ENCODE results near the gene QRICH1. TPM values are rescaled to one million over a fixed set of nuclear protein-coding genes. Genes with fewer than 3 reads are reported as not detected.
A peak's percentile ranks its signal among the peaks of the same experiment; 100 is the strongest.

QRICH1 gene
- total and polyA plus RNA-seq, 2 of the 13 experiments (the other 11 are each of a cell fraction or from before 2014, with no cell fraction given): 52.6 to 102 TPM

DNA sequence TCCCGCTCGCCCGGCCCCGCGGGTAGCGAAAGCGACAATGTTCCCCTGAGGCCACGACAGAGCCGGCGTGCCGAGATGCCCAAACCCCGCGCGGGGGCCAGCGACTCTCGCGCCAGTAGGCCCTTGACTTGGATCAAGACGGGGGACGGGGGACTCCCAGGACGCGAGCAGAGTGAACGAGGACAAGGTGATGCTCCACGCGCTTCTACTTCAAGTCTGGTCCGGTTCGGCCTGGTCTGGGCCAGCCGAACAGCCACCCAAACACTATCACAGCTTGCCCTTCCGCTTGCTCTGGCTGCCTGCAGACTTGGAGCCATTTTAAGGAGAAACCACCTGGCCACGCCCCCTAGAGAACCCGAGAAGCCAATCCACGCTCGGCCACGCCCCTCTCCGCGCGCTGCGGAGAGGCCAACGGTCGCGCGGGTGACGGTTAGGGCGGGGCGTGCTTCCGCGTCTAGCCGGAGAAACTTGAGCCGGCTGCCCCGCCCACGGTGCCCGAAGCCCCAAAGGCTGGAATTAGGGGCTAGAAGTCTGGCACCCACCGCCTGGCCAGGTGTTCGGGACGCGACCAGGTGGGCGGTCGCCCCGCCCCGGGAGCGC lies 72.6 kb downstream of the QRICH1 start (continued):
- TF ChIP-seq ZUFSP (CRISPR knock-in tag; IDR thresholded peaks at IDR 0.05; ENCODE audit: borderline replicate concordance) (no peak), HOMEZ (CRISPR knock-in tag; IDR thresholded peaks at IDR 0.05; ENCODE audit: low read depth) (0 out of 2 replicates have a peak, but pooled peaks have one; percentile 4), ELF3 (CRISPR knock-in tag; IDR thresholded peaks at IDR 0.05) (peak; percentile 70; the same call in 1 of the 2 replicates), DPF2 (CRISPR knock-in tag; IDR thresholded peaks at IDR 0.05; ENCODE audit: borderline replicate concordance, low read depth) (0 out of 2 replicates have a peak, but pooled peaks have one; percentile 36), ZNF598 (CRISPR knock-in tag; IDR thresholded peaks at IDR 0.05; ENCODE audit: borderline replicate concordance) (no peak), ELK4 (CRISPR knock-in tag; IDR thresholded peaks at IDR 0.05; ENCODE audit: borderline replicate concordance) (0 out of 2 replicates have a peak, but pooled peaks have one; percentile 36), NFIC (IDR thresholded peaks at IDR 0.05; ENCODE audit: low read length) (no peak), POGK (CRISPR knock-in tag; conservative IDR thresholded peaks at IDR 0.05) (peak; percentile 62; the same call in 1 of the 2 replicates), NFE2L1 (CRISPR knock-in tag; IDR thresholded peaks at IDR 0.05; ENCODE audit: borderline replicate concordance) (no peak), POLR2AphosphoS2 (IDR thresholded peaks at IDR 0.05; ENCODE audit: low read depth, low read length) (peak; percentile 93; the same call in 1 of the 2 replicates), ZNF225 (CRISPR knock-in tag; IDR thresholded peaks at IDR 0.05) (peak; percentile 57; the same call in 1 of the 2 replicates), ZNF891 (CRISPR knock-in tag; IDR thresholded peaks at IDR 0.05) (peak; percentile 99), SKI (IDR thresholded peaks at IDR 0.05; ENCODE audit: partially characterized antibody) (peak; percentile 46), ZNF362 (CRISPR knock-in tag; IDR thresholded peaks at IDR 0.05; ENCODE audit: borderline replicate concordance) (peak; percentile 32; the same call in 1 of the 2 replicates), ZNF331 (CRISPR knock-in tag; IDR thresholded peaks at IDR 0.05) (peak; percentile 88), MTA1 (CRISPR knock-in tag; IDR thresholded peaks at IDR 0.05; ENCODE audit: borderline replicate concordance) (peak; percentile 43; the same call in 1 of the 2 replicates)
- TF ChIP-seq, protein P1, sequence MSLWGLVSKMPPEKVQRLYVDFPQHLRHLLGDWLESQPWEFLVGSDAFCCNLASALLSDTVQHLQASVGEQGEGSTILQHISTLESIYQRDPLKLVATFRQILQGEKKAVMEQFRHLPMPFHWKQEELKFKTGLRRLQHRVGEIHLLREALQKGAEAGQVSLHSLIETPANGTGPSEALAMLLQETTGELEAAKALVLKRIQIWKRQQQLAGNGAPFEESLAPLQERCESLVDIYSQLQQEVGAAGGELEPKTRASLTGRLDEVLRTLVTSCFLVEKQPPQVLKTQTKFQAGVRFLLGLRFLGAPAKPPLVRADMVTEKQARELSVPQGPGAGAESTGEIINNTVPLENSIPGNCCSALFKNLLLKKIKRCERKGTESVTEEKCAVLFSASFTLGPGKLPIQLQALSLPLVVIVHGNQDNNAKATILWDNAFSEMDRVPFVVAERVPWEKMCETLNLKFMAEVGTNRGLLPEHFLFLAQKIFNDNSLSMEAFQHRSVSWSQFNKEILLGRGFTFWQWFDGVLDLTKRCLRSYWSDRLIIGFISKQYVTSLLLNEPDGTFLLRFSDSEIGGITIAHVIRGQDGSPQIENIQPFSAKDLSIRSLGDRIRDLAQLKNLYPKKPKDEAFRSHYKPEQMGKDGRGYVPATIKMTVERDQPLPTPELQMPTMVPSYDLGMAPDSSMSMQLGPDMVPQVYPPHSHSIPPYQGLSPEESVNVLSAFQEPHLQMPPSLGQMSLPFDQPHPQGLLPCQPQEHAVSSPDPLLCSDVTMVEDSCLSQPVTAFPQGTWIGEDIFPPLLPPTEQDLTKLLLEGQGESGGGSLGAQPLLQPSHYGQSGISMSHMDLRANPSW (CRISPR knock-in tag; IDR thresholded peaks at IDR 0.05; ENCODE audit: borderline replicate concordance): peak; percentile 87; the same call in 1 of the 2 replicates
- TF ChIP-seq, protein P2, sequence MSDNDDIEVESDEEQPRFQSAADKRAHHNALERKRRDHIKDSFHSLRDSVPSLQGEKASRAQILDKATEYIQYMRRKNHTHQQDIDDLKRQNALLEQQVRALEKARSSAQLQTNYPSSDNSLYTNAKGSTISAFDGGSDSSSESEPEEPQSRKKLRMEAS (IDR thresholded peaks at IDR 0.05): peak; percentile 72

All from HepG2 (cell line).